Right atrium auricular region (tissue), 2 donors: ENCODE results near the gene THSD7A. TPM values are rescaled to one million over a fixed set of nuclear protein-coding genes. Genes with fewer than 3 reads are reported as not detected.

Source experiments
- DNase-seq: peaks from one replicate; pipeline ENCODE4 v3.0.0-alpha.2; 2019; ENCODE audit warnings: low spot score
- H3K27ac ChIP-seq, 2 donors: fragments of 200-600 bp; sonication (generic); 1 replicate in 1 of 2; 2 replicates in 1 of 2; pipeline ENCODE4 v1.5.1; 2016 to 2019
- H3K27me3 ChIP-seq, 2 donors: fragments of 200-600 bp; sonication (generic); one replicate each; pipeline versions ENCODE4 v1.5.1 to v1.6.0; 2017 to 2019
- H3K36me3 ChIP-seq: fragments of 200-600 bp; sonication (generic); one replicate; pipeline ENCODE4 v1.5.1; 2016
- H3K4me1 ChIP-seq, 2 donors: fragments of 200-600 bp; sonication (generic); one replicate each; pipeline versions ENCODE4 v1.5.1 to v1.6.0; 2017 to 2019
- H3K4me3 ChIP-seq, 2 donors: fragments of 200-600 bp; sonication (generic); 1 replicate in 1 of 2; 2 replicates in 1 of 2; pipeline ENCODE4 v1.5.1; 2017 to 2019; ENCODE audit warnings: mild to moderate bottlenecking in 1 of 2, moderate library complexity in 1 of 2
- H3K9me3 ChIP-seq, 2 donors: fragments of 200-600 bp; sonication (generic); one replicate each; pipeline ENCODE4 v1.5.1; 2019
- CTCF ChIP-seq, 2 donors: fragments of 200-600 bp; sonication (generic); IDR thresholded peaks; one replicate each; pipeline ENCODE4 v1.5.1; 2019; ENCODE audit warnings: antibody characterized with exemption in 2 of 2
- total RNA-seq, 2 donors: library from RNA; depleted of rRNA; stranded (reverse); fragments of >200 nt; gene quantifications; one replicate each; pipeline ENCODE4 v1.1.0, GENCODE V29; 2016

THSD7A gene
- total RNA-seq, 2 donors from 2014 or later, result 0.85 to 2.9 TPM

GRCh38 chr7:11713352-11713751 lies 118.6 kb downstream of the THSD7A start:
- Histone ChIP-seq H3K36me3 (no peaks in the 10 kb centered on the region), H3K27ac (no peak overlapping the region), H3K4me3 (no peak overlapping the region), H3K4me1 (no peaks in the 10 kb centered on the region), H3K27me3 (no peaks in the 10 kb centered on the region), H3K9me3 (no peaks in the 10 kb centered on the region)
- DNase-seq, result no peak
- no peak for TF ChIP-seq CTCF (IDR thresholded peaks at IDR 0.05)

GRCh38 chr7:11710377-11710776 lies 121.6 kb downstream of the THSD7A start:
- H3K27ac ChIP-seq, result no peak overlapping the region
- no peaks in the 10 kb centered on the region for H3K36me3 ChIP-seq
- no peak overlapping the region for H3K4me3 ChIP-seq
- H3K27me3 ChIP-seq, result no peaks in the 10 kb centered on the region
- no peak for TF ChIP-seq CTCF (IDR thresholded peaks at IDR 0.05)
- H3K4me1 ChIP-seq, result peaks cover 0 to 3% of the 10 kb centered on the region in 2 donors
- H3K9me3 ChIP-seq, result no peaks in the 10 kb centered on the region
- DNase-seq, result no peak

- Histone ChIP-seq H3K4me1 (peaks cover 0 to 3% of the 10 kb centered on the region in 2 donors), H3K36me3 (no peaks in the 10 kb centered on the region), H3K27me3 (no peaks in the 10 kb centered on the region), H3K4me3 (no peak overlapping the region), H3K9me3 (no peaks in the 10 kb centered on the region), H3K27ac (no peak overlapping the region)
- DNase-seq, result no peak
- TF ChIP-seq CTCF (IDR thresholded peaks at IDR 0.05), result no peak
Observed at GRCh38 chr7:11709196-11709595, 122.8 kb downstream of the THSD7A start.

GRCh38 chr7:11707606-11708193 lies 124.3 kb downstream of the THSD7A start:
- Histone ChIP-seq H3K36me3 (no peaks in the 10 kb centered on the region), H3K9me3 (no peaks in the 10 kb centered on the region), H3K27ac (no peak overlapping the region), H3K27me3 (no peaks in the 10 kb centered on the region), H3K4me3 (no peak overlapping the region), H3K4me1 (peaks cover 0 to 3% of the 10 kb centered on the region in 2 donors)
- no peak for DNase-seq
- no peak for TF ChIP-seq CTCF (IDR thresholded peaks at IDR 0.05)

GRCh38 chr7:11706666-11707605 lies 125.1 kb downstream of the THSD7A start:
- DNase-seq, result no peak
- Histone ChIP-seq H3K9me3 (no peaks in the 10 kb centered on the region), H3K27me3 (no peaks in the 10 kb centered on the region), H3K4me1 (peaks cover 0 to 3% of the 10 kb centered on the region in 2 donors), H3K4me3 (no peak overlapping the region), H3K27ac (no peak overlapping the region), H3K36me3 (no peaks in the 10 kb centered on the region)
- no peak for TF ChIP-seq CTCF (IDR thresholded peaks at IDR 0.05)
